ENCODE results near the gene C16orf78. TPM values are rescaled to one million over a fixed set of nuclear protein-coding genes. Genes with fewer than 3 reads are reported as not detected.

The C16orf78 gene
- total RNA-seq, 2 donors from 2014 or later, result not detected

DNA sequence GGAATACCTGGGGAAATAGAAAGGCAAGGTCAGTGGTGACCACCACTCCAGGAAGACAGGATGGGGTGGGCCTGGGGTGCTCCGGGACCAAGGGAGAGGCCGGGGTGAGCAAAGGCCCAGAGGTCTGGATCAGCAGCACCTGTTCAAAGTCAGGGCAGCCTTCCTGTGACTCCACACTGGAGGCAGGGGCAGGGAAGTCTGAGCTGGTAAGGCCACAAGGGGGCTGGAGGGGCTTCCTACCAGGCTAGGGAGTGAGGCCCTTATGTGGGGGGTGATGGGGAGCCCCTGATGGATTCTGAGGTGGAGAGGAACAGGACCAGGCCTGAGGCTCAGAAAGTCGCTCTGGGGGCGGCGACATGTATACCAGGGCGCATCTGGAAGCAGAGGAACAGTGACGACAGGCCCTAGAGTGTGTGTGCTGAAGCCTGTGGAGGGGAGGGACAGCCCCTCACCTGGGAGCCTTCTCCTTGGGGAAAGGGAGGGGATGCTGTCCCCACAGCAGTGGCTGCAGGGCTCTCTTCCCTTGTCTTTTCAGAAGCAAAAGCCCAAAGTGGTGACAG lies 3.7 kb downstream of the C16orf78 start:
- no peak overlapping the region for H3K4me3 ChIP-seq
- H3K9me3 ChIP-seq, result no peaks in the 10 kb centered on the region
- no peaks in the 10 kb centered on the region for H3K36me3 ChIP-seq
- intact Hi-C loops (cut with DNase I), result no loop called here
- H3K27me3 ChIP-seq, result no peaks in the 10 kb centered on the region
- TF ChIP-seq CTCF (IDR thresholded peaks at IDR 0.05), result no peak
- no peak overlapping the region for H3K9ac ChIP-seq (ENCODE audit: low read depth in 2 of 2, low read length in 2 of 2)
- DNase-seq, result no peak
- no peak overlapping the region for H3K27ac ChIP-seq
- no peaks in the 10 kb centered on the region for H3K4me1 ChIP-seq

DNA sequence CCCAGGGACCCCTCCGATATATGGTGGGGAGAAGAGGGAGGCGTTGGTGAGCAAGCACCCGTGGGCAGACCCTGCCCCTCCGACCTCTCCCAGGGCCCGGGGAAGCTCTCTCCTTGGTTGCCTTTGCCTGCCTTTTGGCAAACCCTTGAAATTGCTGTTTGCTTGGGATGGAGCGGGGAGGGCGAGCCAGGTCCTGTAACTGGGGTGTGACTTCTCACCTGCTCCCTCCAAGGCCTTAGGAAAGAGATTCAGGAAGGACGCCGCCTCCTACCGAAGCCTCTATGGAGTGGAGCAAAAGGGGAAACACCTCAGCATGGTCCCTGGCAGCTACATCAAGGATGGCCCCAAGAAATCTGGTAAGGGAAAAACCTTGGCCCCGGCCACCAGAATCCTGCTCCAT lies 4.6 kb downstream of the C16orf78 start:
- no peak for DNase-seq
- Histone ChIP-seq H3K27ac (no peak overlapping the region), H3K4me3 (no peak overlapping the region), H3K9me3 (no peaks in the 10 kb centered on the region), H3K27me3 (no peaks in the 10 kb centered on the region), H3K9ac (ENCODE audit: low read depth in 2 of 2, low read length in 2 of 2) (no peak overlapping the region), H3K4me1 (no peaks in the 10 kb centered on the region), H3K36me3 (no peaks in the 10 kb centered on the region)
- no peak for TF ChIP-seq CTCF (IDR thresholded peaks at IDR 0.05)
- intact Hi-C loops (cut with DNase I), result no loop called here

- TF ChIP-seq CTCF (IDR thresholded peaks at IDR 0.05), result no peak
- no peak for DNase-seq
- Histone ChIP-seq H3K9me3 (no peaks in the 10 kb centered on the region), H3K36me3 (no peaks in the 10 kb centered on the region), H3K27me3 (no peaks in the 10 kb centered on the region), H3K4me1 (no peaks in the 10 kb centered on the region), H3K27ac (no peak overlapping the region), H3K9ac (ENCODE audit: low read depth in 2 of 2, low read length in 2 of 2) (no peak overlapping the region), H3K4me3 (no peak overlapping the region)
- intact Hi-C loops (cut with DNase I), result no loop called here
These were observed 5.2 kb downstream of the C16orf78 start for GRCh38 chr16:49378816-49379215.

- H3K36me3 ChIP-seq, result no peaks in the 10 kb centered on the region
- no peak overlapping the region for H3K27ac ChIP-seq
- no peak overlapping the region for H3K9ac ChIP-seq (ENCODE audit: low read depth in 2 of 2, low read length in 2 of 2)
- no peaks in the 10 kb centered on the region for H3K9me3 ChIP-seq
- DNase-seq, result no peak
- no peaks in the 10 kb centered on the region for H3K4me1 ChIP-seq
- H3K4me3 ChIP-seq, result no peak overlapping the region
- no peaks in the 10 kb centered on the region for H3K27me3 ChIP-seq
- intact Hi-C loops (cut with DNase I), result no loop called here
- peak; percentile 13 for TF ChIP-seq CTCF (IDR thresholded peaks at IDR 0.05)
These were observed 9.3 kb downstream of the C16orf78 start for GRCh38 chr16:49382916-49383315.

DNA sequence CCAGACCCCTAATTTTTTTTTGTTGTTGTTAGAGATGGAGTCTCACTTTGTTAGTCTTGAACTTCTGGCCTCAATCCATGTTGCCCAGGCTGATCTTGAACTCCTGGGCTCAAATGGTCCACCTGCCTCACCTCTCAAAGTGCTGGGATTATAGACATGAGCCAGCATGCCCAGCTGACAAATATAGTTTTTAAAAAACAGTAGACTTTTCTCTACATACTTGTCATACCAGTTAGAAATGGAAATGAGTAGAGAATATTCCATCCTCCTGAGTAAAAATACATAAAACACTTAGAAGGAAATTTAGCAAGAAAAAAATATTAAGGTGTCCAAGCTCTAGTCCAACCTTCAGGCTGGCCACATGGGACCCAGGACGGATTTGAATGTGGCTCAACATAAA lies 21.4 kb downstream of the C16orf78 start:
- no peaks in the 10 kb centered on the region for H3K27me3 ChIP-seq
- H3K4me1 ChIP-seq, result no peaks in the 10 kb centered on the region
- no peak for TF ChIP-seq CTCF (IDR thresholded peaks at IDR 0.05)
- no peak overlapping the region for H3K9ac ChIP-seq (ENCODE audit: low read depth in 2 of 2, low read length in 2 of 2)
- no peak overlapping the region for H3K4me3 ChIP-seq
- H3K36me3 ChIP-seq, result no peaks in the 10 kb centered on the region
- H3K27ac ChIP-seq, result no peak overlapping the region
- DNase-seq, result no peak
- no peaks in the 10 kb centered on the region for H3K9me3 ChIP-seq
- intact Hi-C loops (cut with DNase I), result no loop called here

Data from colonic mucosa (tissue), 4 donors.